NCI-H748 treated with DMSO at 0.1 percent for 48 hours (cell line): ENCODE measurements around the gene HP1BP3.
"Not testable (repeated sequence)": the region's sequence is repeated elsewhere in the genome, so short reads cannot be mapped to it uniquely, and the experiment has no call there.

Experiments used
- DNase-seq: peaks from one replicate; lab custom pipeline; 2025; lab: John Stamatoyannopoulos, UW

Gene HP1BP3

DNA sequence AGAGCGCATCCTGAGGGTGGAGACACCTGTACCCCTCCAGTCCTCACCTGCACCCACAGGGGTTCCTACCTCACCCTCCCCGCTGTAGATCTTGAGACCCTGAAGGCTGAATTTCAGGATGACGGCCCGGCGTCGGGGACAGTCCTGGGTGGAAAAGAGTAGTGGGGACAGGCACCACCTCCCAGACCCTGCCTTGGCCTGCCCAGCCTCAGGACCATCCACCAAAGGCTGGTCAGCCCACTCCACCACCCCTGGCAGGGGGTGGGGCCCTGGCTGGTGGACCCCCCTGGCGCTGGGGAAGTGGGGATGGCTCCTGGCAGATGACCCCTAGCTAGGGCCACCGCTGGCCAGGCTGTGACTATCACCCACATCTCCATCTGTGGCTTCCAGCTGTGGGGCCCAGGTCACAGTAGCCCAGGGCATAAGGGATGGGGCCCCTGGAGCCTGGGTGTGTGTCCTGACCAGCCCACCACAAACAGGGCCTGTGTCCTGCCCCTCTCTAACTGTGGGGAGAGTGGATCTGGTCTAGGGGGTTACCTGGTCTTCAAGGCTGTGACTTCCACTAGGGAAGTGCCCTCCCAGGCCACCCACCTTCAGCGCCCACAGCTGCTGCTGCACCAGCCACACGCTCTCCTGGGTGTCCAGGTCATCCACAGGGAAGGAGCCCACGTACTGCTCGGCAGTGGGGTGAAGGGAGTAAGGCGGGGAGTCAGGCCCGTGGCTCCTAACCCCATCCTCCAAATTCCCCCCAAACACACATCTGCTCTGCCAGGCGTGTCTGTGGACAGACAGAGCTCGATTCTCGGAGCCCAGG lies 60.0 kb downstream of the HP1BP3 start:
- DNase-seq = no peak

DNA sequence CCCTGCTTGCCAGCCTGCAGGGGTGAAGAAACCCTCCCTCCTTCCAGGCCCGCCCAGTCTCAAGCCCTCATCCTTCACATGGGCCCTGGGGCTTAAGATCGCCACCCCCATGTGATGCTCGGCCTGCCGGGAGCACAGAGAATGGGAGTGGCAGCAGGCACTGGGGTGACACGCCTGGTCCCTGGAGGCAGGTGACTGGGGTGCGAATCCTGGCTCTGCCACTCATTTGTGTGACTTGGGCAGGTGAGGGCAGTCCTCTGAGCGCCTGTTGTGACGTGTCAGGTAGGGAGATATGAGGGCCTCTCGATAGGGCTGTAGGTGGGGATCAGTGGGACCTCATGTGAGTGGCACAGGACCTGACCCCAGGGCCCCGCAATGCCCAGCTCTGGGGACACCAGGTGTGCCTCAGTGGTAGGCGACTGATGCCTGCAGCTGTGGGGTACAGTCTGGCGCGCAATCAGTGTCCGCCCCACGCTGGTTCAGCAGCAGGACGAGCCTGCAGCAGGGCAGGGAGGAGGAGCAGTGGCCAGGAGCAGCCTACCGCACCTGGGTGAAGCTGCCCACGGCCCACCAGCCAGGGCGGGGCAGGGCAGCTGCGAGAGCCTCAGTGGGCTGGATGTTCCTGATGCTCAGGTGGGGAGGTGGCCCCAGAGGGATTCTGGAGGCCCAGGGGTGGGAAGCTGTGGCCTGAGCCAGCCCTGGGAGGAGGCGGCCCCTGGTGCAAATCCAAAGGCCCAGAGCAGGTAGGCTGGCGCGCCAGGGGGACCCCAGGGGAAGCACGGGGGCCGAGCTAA lies 60.8 kb downstream of the HP1BP3 start:
- DNase-seq = no peak

DNA sequence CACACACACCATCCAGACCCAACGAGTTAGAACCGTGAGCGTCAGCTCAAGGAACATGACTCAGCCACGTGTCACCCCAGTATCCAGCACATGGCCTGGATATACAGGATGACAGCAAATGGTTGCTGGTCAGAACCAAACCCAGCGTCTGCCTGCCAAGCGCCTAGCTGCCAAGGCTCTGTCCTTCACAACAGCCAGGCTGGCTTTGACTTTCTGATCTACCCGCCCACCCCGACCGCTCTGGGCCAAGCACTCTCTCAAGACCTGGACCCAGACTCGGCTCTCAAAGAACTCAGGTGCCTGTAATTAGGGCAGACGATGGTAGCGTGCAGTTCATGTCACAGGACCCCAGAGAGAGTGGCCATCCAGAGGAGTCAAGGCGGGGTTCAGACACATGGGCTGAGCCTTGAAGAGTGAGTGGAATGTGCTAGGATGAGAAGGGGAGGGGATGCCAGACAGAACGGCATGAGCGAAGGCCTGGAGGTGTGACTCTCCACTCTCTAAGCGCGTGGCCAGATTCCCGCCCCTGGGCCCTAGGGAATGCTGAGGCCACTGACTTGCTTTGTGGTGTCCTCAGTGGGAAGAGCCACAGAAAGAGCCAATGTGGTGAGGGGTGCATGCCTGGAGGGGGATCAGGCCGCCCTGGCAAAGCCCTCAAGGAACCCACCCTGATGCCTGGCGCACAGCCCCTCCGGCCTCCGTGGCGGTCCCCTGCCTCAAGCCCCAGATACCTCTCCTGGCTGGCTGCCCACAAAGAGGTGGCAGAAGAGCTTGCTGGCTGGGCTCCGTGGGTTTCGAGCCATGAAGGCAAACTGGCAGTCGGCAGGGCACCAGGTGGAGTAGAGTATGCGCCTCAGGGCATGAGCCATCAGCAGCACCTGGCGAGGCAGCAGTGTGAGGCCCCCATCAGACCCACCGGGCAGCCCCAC lies 61.7 kb downstream of the HP1BP3 start:
- no peak for DNase-seq

DNA sequence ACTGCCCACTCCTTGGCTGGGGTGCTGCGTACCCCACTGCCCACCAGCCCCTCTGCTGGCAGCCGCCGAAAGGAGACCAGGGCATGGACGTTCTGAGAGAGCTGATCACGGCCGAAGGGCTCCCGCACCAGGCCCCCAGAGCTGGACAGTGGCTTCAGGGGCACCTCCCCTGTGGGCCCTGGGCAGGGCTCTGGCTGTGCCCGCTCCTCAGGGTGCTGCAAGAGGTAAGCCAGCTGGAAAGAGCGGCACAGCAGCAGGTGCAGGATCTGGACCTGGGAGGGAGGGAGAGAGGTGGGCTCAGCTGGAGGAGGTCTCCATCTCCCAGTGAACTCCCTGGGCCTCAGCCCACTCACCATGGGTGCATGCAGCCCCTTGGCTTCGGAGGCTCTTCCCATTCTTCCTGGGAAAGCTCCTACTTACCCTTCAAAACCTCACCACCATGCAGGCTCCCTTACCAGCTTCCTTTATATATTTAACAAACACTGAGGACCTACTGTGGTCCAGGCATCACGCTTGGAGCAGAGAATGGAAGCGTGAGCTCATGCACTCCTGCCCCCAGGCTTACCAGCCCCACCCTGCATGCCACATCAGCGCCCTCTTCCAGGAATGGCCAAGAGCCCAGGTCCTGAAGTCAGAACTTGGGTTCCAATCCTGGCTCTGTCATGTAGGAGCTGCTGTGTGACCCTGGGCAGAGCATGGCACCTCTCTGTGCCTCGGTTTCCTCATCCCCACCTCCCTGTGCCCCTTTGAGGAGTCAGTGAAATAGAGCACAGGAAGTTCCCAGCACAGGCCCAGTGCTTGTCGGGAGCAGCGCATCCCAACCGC lies 62.5 kb downstream of the HP1BP3 start:
- DNase-seq = no peak

DNA sequence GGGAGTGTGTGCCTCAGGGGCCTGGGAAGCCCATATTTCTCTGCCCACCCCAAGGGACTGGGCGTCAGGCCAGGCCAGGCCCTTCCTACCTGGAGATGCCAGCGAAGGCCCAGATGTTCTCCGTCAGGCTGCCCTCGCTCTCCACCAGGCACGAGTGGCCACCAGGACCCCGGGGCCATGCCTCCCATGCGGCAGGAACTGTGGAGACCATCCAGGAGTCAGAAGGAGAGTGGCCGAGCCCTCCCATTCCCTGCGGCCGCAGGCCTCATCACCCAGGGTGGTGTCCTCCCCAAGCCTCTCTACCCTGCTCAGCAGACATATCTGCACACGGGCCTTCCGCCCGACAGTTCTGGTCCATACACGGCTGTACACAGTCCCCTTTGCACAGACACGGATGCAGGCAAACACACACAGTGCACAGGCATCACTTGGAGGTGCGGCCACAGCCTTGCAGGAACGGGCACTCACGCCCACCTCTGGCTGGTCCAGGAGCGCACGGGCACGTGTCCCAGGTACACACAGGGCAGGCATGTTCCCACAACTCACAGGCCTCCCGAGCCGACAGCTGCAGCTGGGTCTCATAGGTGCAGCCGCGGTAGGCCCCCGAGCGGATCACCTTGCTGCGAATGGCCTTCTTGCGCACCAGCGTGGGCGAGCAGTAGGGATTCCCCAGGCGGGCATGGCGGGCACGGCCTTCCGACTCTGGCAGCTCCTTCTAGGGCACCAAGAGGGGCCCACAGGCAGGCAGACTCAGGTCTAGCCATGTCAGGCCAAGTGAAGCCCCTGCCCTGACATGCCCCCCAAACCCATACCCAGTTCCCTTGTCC lies 63.4 kb downstream of the HP1BP3 start:
- no peak for DNase-seq

DNA sequence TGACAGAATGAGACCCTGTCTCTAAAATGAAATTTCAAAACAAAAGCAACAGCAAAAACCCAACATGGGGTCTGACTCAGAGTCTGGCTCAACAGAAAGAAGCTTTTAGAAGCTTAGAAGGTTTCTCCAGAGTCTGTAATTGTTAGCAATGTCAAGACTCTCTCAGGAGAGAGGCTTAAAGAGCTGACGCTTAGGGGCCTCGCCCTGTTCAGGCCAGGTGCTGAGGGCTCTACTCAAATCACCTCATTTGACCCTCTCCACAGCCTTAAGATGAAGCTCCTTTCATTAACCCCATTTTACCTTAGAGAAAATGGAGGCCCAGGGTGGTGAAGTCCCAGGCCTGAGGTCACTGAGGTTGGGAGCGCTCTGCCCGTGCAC lies 64.0 kb downstream of the HP1BP3 start:
- DNase-seq = no peak

DNA sequence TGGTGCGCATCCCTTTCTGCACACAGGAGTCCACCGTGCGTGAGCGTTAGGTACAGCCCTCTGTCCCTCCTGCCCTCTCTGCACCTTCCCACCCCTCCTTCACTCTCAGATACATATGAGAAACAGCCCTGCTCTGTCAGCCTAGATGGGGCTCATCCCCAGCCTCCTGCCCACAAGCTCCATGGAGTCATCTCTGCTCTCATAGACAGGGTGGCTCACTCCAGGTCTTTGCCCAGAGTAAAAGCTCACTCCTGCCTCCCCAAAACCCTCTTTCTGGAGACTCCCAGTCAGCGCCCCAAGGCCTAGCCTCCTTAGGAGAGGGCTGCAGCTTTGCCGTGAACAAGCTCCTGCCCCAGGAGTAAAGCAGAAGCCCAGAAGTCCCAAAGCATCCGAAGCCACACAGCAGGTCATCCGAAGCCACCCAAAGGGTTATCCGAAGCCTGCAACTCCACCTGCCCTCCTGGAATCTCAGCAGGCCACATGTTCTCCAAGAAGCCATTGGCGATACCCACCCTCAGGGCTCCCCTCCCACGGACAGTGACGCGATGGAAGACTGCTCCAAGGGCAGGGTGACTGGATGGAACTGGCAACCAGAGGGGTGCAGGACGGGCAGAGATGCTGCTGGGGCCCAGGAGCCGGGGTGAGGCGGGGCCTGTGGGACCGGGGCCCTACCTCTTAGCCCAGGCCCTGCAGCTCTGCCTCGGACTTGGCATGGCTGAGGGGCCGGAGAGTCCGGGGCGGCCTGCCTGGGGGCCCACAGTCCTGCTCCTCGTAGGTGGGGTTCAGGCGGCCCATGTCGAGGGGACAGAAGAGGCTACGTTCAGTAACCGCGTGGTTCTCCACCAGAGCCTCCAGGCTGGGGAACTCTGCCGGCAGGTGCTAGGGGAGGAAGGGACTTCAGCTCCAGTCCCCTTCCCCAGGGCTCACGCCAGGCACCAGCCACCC lies 65.7 kb downstream of the HP1BP3 start:
- DNase-seq = no peak

DNA sequence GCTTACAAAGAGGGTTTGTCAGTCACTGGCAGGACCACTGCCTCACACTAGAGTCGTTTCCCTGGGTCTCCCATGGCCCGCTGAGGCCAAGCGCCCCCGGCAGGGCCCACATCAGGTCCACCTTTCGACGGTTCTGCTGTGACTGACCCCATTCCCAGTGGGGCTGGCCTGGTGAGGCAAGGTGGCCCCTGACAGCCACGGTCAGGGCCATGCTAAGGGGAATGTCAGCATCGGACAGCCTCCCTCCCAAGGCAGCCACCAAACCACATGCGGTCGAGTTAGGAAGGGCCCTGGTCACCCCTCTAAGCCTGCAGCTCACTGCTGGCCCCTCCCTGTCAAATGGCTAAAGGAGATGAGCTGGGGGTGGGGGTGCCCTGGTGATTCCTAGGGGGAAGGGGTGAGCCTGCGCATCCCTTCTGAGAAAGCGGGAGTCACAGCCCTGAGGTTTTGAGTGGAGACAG lies 66.4 kb downstream of the HP1BP3 start:
- DNase-seq = no peak

DNA sequence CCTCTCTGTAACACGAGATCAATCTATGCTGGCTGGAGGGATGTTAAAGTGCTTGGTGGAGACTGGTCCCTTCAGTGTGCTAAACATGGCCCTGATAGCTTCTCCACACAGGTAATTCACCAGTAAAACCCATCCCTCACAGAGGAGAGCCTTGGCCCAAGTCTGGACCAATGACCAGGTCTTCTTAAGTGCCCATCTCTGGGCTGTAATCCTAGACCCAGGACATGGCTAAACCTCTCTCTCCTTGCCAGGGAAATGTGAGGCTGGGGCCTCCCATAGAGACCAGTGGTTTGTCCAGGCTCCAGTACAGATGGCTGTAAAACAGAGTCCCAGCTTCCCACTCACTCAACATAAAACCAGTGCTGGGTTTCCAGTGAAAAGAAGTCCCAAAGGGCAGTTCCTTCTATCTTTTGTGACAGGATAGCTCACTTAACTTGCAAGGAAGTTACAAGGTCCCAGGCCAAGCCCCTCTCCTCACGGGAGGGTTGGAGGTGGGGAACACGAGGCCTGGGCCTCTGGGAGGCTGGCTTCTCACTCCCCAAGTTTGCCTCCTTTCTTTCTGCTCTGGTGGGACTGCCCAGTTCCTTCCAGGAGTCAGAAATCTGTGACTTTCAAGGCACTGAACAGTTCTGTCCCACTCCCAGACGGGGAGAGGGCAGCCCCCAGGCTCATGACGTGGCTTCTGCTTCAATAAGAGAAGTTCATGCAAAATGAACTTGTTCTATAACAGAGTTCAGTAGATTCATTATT lies 67.1 kb downstream of the HP1BP3 start:
- no peak for DNase-seq

DNA sequence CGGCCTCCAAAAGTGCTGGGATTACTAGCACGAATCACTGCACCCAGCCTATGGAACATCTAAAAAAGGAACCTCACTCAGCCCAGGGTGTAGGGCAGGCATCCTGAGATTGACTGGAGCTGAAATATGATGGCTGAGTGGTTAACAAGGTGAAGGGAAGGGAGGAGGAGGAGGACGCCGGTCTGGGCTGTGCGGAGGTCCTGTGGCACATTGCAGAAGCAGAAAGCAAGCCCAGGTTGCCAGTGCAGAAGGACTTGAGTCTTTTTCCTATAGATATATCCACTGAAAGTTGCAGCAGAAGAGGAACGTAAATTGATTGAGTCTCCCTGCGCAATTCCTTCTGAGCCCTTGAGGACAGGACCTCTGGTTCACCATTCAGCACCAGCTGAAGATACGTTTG lies 67.8 kb downstream of the HP1BP3 start:
- no peak for DNase-seq

DNA sequence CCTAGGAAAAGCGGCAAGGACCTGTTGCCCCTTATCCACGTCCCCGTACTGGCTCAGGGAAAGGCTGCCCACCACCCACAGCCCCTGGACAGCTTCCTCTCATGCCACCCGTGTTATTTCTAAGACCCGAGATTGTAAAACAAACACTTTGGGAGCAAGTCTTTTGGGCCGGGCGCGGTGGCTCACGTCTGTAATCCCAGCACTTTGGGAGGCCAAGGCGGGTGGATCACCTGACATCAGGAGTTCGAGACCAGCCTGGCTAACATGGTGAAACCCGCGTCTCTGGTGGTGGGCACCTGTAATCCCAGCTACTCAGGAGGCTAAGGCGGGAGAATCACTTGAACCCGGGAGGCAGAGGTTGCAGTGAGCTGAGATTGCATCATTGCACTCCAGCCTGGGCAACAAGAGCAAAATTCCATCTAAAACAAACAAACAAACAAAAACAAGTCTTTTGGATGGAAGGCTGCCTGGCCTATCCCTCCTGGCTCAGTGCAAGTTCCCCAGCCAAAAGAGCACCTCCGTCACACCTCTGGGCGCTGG lies 68.7 kb downstream of the HP1BP3 start:
- DNase-seq = not testable (repeated sequence)

DNA sequence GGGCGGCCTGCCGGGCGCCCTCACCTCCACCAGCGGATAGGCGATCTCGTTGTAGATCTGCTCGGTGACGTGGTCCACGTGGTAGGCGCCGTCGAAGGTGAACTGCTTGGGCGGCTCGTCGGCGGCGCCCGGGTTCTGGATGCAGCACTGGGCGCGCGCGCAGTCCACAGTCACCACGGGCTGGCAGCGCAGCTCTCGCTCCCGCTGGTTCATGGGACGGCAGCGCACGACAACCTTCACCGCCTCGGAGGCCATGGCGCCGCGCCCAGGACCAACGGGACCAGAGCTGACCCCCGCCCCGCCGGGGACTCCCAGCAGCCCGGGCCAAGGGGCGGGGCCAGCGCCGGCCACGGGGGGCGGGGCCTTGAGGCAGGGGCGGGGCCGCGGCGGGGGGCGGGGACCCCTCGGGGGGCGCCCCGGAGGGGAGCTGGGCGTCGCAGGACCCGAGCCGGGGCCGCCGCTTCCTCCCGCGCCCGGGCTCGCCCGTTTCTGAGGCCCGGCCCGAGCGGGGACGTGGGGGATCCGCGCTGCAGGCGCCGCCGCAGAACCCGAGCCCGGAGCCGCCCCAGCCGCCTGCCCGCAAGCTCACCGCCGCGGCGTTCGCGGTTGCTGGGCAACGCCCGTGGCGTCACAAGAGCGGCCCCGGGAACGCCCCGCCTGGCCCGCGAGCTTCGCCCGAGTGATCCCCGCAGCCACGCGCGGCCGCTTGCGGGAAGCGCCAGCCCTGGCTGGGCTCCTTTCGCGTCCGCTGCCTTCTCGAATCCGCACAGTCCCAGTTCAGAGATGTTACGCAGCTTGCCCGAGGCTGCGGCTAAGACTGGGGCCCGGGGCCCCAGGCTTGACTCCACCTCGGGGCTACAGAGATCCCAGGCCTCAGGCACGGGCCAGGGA lies 69.4 kb downstream of the HP1BP3 start, which contains the start of gene KIF17:
KIF17 (minus strand) TSS at position 556 of the 891 bp plus-strand sequence; CDS start at position 255, 301 bp downstream.
- no peak for DNase-seq

DNA sequence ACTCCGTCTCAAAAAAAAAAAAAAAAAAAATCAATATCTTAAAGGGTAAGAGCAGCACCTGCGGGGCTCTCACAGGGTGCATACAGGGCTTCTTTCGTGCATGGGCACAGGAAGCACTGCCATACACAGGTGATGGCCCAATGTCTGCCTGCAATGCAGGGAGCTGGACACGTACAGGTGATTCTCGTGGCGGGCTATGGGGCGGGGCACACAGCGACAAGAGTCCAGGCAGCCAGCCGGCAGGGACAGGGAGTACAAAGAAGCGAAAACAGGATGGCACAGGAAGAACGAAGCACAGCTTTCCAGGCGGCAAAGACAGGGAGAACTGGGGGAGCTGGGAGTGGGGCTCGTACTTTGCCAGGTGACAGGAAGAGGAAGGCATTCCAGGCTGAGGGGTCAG lies 70.9 kb downstream of the HP1BP3 start:
- DNase-seq = no peak

DNA sequence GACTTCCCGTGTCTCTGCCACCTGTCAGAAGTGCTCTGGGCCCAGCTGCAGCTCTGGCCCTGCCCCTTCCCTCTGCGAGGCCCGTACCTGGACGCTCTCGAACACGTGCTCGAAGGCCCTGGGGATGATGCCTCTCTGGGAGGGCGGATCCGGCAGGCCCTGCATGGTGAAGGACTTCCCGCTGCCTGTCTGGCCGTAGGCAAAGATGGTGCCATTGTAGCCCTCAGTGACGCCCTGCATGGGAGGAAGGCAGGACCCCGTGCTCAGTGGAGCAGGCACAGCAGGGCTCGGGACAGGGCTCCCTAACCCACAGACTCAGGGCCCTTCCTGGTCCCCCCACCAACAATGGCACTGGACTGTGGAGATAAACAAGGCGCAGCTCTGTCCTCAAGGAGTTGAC lies 71.7 kb downstream of the HP1BP3 start:
- DNase-seq = no peak

DNA sequence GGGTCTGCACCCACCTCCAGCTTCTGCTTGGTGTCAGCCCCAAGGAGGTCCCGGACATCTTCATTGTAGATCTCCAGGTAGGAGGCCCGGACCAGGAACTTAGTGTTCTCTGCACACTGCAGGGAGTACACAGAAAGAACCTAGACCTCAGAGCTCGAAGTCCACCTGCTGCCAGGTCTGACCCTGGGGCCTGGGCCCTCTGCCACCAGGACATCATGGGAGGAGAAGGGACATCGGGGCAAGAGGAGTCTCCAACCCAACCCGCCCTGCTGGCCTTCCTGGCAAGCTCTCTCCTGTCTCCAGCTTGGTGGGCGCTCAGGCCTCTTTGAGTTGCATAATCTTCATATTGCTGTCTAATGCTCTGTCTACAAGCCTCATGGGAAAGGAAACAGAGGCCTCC lies 73.7 kb downstream of the HP1BP3 start:
- DNase-seq = no peak

DNA sequence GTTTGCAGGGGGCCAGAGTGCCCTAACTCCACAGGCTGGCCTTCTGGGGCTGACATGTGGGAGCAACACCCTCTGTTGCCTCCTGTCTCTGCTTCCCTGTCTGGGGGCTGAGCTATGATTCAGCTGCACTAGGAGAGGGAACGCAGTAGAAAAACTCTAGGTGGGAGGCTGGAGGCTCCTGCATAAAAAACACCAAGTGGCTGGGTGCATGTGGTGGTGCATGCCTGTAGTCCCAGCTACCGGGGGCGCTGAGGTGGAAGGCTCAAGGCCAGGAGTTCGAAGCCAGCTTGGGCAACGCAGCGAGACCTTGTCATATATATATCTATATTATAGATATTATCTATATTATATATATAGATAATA lies 74.9 kb downstream of the HP1BP3 start:
- DNase-seq = no peak
